Left ventricle myocardium inferior (tissue), 1 donor: ENCODE results near the gene ENTPD7. TPM values are rescaled to one million over a fixed set of nuclear protein-coding genes. Genes with fewer than 3 reads are reported as not detected.

Experiments used
- DNase-seq: peaks from one replicate; pipeline ENCODE4 v3.0.0-alpha.2; 2020
- H3K27ac ChIP-seq: fragments of 200-600 bp; replicated peaks from 2 replicates; pipeline ENCODE4 v1.8.0; 2021
- H3K27me3 ChIP-seq: fragments of 200-600 bp; 2 replicates; pipeline ENCODE4 v1.8.0; 2021; ENCODE audit warnings: low read depth
- H3K36me3 ChIP-seq: fragments of 200-600 bp; 2 replicates; pipeline ENCODE4 v1.8.0; 2021
- H3K4me1 ChIP-seq: fragments of 200-600 bp; 2 replicates; pipeline ENCODE4 v1.8.0; 2021
- H3K4me3 ChIP-seq: fragments of 200-600 bp; 2 replicates; pipeline ENCODE4 v1.8.0; 2021; ENCODE audit warnings: mild to moderate bottlenecking, moderate library complexity
- H3K9me3 ChIP-seq: fragments of 200-600 bp; replicated peaks from 2 replicates; pipeline ENCODE4 v1.8.0; 2021
- intact Hi-C: fragments of 100-400 bp; cut with micrococcal nuclease; formaldehyde crosslinking; loops from one replicate; pipeline ENCODE4 v1.11.0; 2022
- total RNA-seq: library from RNA; stranded (reverse); fragmentation: NEBNext Ultra II Directional; extraction: Animal tissue kit (Norgen Biotek cat#: 25700); gene quantifications from one replicate; pipeline ENCODE4 v1.2.1, GENCODE V29; 2021
- TF ChIP-seq, protein P1 (sequence below): fragments of 200-600 bp; IDR thresholded peaks from 2 replicates; pipeline ENCODE4 v1.8.0; 2021; ENCODE audit warnings: antibody characterized with exemption, mild to moderate bottlenecking, borderline replicate concordance
- donor health status: DM: no; HTN: yes; CAD: no; lungs with severe emphysema.

Gene ENTPD7
- total RNA-seq, 1 donor from 2014 or later = 2.9 TPM

DNA sequence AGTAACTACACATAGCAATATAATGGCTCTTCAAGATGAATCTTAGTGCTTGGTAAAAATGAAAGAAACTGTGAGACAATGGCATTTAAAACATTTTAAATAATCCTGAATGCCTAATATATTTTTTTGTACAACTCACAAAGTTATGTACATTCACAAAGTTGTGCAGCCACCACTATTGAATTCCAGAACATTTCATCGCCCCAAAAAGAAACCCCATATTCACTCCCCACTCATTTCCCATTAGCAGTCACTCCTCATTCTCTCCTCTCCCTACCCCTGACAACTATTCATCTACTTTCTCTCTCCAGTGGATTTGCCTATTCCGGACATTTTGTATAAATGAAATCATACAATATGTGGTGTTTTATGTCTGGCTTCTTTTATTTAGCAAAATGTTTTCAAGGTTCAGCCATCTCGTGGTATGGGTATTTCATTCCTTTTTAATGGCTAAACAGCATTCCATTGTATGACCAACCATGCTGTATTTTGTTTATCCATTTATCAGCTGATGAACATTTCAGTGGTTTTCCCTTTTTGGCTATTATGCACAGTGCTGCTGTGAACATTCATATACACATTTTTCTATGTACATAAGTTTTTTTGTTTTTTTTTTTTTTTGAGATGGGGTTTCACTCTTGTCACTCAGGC lies 34.7 kb downstream of the ENTPD7 start:
- Histone ChIP-seq H3K4me1 (no peaks in the 10 kb centered on the region), H3K27ac (no peak overlapping the region), H3K36me3 (peaks cover 59% of the 10 kb centered on the region), H3K27me3 (no peaks in the 10 kb centered on the region), H3K9me3 (no peaks in the 10 kb centered on the region), H3K4me3 (no peak overlapping the region)
- TF ChIP-seq, protein P1, sequence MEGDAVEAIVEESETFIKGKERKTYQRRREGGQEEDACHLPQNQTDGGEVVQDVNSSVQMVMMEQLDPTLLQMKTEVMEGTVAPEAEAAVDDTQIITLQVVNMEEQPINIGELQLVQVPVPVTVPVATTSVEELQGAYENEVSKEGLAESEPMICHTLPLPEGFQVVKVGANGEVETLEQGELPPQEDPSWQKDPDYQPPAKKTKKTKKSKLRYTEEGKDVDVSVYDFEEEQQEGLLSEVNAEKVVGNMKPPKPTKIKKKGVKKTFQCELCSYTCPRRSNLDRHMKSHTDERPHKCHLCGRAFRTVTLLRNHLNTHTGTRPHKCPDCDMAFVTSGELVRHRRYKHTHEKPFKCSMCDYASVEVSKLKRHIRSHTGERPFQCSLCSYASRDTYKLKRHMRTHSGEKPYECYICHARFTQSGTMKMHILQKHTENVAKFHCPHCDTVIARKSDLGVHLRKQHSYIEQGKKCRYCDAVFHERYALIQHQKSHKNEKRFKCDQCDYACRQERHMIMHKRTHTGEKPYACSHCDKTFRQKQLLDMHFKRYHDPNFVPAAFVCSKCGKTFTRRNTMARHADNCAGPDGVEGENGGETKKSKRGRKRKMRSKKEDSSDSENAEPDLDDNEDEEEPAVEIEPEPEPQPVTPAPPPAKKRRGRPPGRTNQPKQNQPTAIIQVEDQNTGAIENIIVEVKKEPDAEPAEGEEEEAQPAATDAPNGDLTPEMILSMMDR = no peak
- intact Hi-C loops = no loop called here
- DNase-seq = no peak

DNA sequence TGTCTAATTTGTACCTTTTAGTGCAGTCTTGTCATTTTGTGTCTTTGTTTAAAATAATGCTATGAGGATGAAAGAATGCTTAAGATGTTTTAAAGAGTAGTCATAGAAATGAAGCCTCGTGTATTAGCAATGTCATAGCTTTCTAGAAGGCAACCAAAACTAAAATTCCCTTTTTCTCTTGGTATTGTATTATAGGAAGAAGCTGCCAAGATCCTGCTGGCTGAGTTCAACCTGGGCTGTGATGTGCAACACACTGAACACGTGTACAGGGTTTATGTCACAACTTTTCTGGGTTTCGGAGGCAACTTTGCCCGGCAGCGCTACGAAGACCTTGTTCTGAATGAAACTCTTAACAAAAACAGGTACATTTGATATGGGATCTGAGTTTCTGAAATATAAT lies 36.5 kb downstream of the ENTPD7 start:
- Histone ChIP-seq H3K27me3 (no peaks in the 10 kb centered on the region), H3K4me1 (no peaks in the 10 kb centered on the region), H3K9me3 (no peaks in the 10 kb centered on the region), H3K27ac (no peak overlapping the region), H3K4me3 (no peak overlapping the region), H3K36me3 (peaks cover 67% of the 10 kb centered on the region)
- TF ChIP-seq, protein P1 = no peak
- no peak for DNase-seq
- intact Hi-C loops = no loop called here

DNA sequence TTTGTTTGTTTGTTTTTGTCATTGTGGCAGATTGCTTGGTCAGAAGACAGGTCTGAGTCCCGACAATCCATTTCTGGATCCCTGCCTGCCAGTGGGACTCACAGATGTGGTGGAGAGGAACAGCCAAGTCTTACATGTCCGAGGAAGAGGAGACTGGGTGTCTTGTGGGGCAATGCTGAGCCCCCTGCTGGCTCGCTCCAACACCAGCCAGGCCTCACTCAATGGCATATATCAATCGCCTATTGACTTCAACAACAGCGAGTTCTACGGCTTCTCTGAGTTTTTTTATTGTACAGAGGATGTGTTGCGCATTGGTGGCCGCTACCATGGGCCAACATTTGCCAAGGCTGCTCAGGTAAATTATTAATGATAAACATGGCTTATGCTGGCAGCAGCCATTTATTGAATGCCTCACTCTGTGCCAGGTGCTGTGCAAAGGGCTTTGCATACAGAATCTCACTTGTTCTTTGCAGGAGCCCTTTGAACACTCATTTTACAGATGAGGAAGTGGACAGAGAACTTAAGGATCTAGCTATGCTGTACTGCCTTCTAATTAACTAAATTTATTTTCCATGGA lies 39.3 kb downstream of the ENTPD7 start:
- Histone ChIP-seq H3K9me3 (no peaks in the 10 kb centered on the region), H3K36me3 (peaks cover 77% of the 10 kb centered on the region), H3K4me3 (no peak overlapping the region), H3K4me1 (no peaks in the 10 kb centered on the region), H3K27me3 (no peaks in the 10 kb centered on the region), H3K27ac (no peak overlapping the region)
- intact Hi-C loops = no loop called here
- TF ChIP-seq, protein P1 = no peak
- DNase-seq = no peak

DNA sequence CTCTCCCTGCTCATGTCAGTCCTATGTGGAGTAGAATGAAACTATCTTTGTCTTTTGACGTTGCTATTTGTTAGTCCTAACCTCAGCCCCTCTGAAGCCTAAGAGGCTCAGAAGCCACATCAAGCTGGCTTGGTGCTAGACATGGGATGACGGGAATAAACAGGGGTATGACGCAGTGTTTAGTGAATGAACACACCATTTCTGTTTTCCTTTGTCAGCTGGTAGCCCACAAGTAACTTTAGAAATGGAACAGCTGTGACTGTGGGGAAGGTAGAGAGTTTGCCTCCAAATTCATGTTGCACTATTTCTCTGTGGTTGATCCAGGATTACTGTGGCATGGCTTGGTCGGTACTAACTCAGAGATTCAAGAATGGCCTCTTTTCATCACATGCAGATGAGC lies 41.3 kb downstream of the ENTPD7 start:
- H3K9me3 ChIP-seq = no peaks in the 10 kb centered on the region
- no peak for DNase-seq
- intact Hi-C loops = no loop called here
- H3K27ac ChIP-seq = no peak overlapping the region
- H3K4me3 ChIP-seq = no peak overlapping the region
- peaks cover 88% of the 10 kb centered on the region for H3K36me3 ChIP-seq
- no peaks in the 10 kb centered on the region for H3K4me1 ChIP-seq
- no peaks in the 10 kb centered on the region for H3K27me3 ChIP-seq
- TF ChIP-seq, protein P1 = no peak

DNA sequence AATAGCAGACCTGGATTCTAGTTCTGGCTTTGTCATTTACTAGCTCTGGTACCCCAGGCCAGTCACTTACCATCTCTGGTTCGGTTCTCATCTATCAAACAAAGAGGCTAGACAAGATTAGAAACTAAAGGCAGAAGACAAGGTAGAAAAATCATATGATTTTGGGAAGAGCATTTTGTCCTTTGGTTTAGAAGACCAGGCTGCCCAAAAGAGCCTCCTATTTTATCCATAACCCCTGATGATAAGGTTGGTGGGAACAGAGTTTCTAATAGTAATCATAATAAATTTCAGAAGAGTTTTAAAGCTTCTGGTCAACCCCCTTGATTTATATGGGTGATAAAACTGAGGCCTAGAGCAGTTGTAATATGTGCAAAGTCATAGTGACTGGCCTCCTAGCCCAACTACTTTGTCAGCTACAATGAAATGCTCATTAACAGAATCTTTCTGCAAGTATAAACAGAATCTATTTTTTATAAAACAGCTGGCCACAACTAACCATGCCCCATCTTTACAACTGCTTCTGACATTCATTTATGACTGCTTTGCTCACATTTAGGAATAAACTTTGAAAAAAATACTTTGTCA lies 49.2 kb downstream of the ENTPD7 start:
- Histone ChIP-seq H3K27me3 (no peaks in the 10 kb centered on the region), H3K36me3 (peaks cover 62% of the 10 kb centered on the region), H3K9me3 (no peaks in the 10 kb centered on the region), H3K4me3 (no peak overlapping the region), H3K4me1 (no peaks in the 10 kb centered on the region), H3K27ac (no peak overlapping the region)
- DNase-seq = no peak
- intact Hi-C loops = no loop called here
- TF ChIP-seq, protein P1 = no peak
